CD4-positive, alpha-beta T cell treated with Interleukin-6 at 100 ng/mL for 8 hours (primary cell): ENCODE results near the gene DCDC1.

ENCODE experiments used
- DNase-seq: peaks from one replicate; pipeline ENCODE4 v3.0.0-alpha.2; 2020; ENCODE audit warnings: mixed read lengths, low spot score

The DCDC1 gene

GRCh38 chr11:31236143-31236542 lies 133.4 kb downstream of the DCDC1 start:
- DNase-seq = no peak

GRCh38 chr11:31233425-31233824 lies 136.1 kb downstream of the DCDC1 start:
- no peak for DNase-seq

- DNase-seq = no peak
Observed at GRCh38 chr11:31231601-31232000, 137.9 kb downstream of the DCDC1 start.

- no peak for DNase-seq
Observed at GRCh38 chr11:31218847-31219246, 150.7 kb downstream of the DCDC1 start.

- no peak for DNase-seq
Observed at GRCh38 chr11:31214372-31214771, 155.2 kb downstream of the DCDC1 start.

- DNase-seq = no peak
Observed at GRCh38 chr11:31199378-31199777, 170.2 kb downstream of the DCDC1 start.

- DNase-seq = no peak
Observed at GRCh38 chr11:31173926-31174680, 195.4 kb downstream of the DCDC1 start.

GRCh38 chr11:31160504-31161422 lies 208.8 kb downstream of the DCDC1 start:
- DNase-seq = no peak

- DNase-seq = no peak
Observed at GRCh38 chr11:31150841-31151240, 218.7 kb downstream of the DCDC1 start.

GRCh38 chr11:31150011-31150410 lies 219.5 kb downstream of the DCDC1 start:
- no peak for DNase-seq

- no peak for DNase-seq
Observed at GRCh38 chr11:31141789-31142188, 227.8 kb downstream of the DCDC1 start.

GRCh38 chr11:31139479-31139878 lies 230.1 kb downstream of the DCDC1 start:
- no peak for DNase-seq

GRCh38 chr11:31132531-31133421 lies 236.8 kb downstream of the DCDC1 start:
- no peak for DNase-seq

GRCh38 chr11:31131760-31132159 lies 237.8 kb downstream of the DCDC1 start:
- DNase-seq = no peak

GRCh38 chr11:31127290-31127689 lies 242.2 kb downstream of the DCDC1 start:
- DNase-seq = no peak

- no peak for DNase-seq
Observed at GRCh38 chr11:31120428-31120827, 249.1 kb downstream of the DCDC1 start.

- no peak for DNase-seq
Observed at GRCh38 chr11:31118566-31118965, 251.0 kb downstream of the DCDC1 start.

GRCh38 chr11:31117038-31117437 lies 252.5 kb downstream of the DCDC1 start:
- no peak for DNase-seq

GRCh38 chr11:31114442-31114841 lies 255.1 kb downstream of the DCDC1 start:
- no peak for DNase-seq

GRCh38 chr11:31110830-31111229 lies 258.7 kb downstream of the DCDC1 start:
- no peak for DNase-seq

GRCh38 chr11:31109446-31109845 lies 260.1 kb downstream of the DCDC1 start:
- DNase-seq = no peak

GRCh38 chr11:31107649-31108048 lies 261.9 kb downstream of the DCDC1 start:
- no peak for DNase-seq
